HCT116 (cell line): ENCODE measurements around the gene SDE2. TPM values are rescaled to one million over a fixed set of nuclear protein-coding genes. Genes with fewer than 3 reads are reported as not detected.

ENCODE experiments used
- ATAC-seq: fragments of 200-7000 bp; cut with Tn5 transposase; 2 replicates; pipeline ENCODE4 v1.9.1; 2020; ENCODE audit warnings: mild to moderate bottlenecking, moderate library complexity
- BruUV-seq: library from RNA; stranded (reverse); fragments of 400-500 nt; replicated peaks from 2 replicates; lab custom pipeline; 2021; lab: Mats Ljungman, UMichigan
- CTCF ChIA-PET: fragments of 300-600 bp; sonication (Branson Sonifier 250); formaldehyde crosslinking; loops from one replicate; lab custom pipeline; 2021; ENCODE audit warnings: antibody characterized with exemption; lab: Charles Lee
- POLR2A ChIA-PET: fragments of 300-600, 350-600 bp; sonication (Branson Sonifier 250); formaldehyde crosslinking; loops from one replicate; lab custom pipeline; 2021; ENCODE audit warnings: antibody characterized with exemption; lab: Charles Lee
- RAD21 ChIA-PET, 2 experiments: fragments of 300-600 bp; sonication (Branson Sonifier 250); formaldehyde crosslinking; loops; one replicate each; lab custom pipeline; 2023; ENCODE audit warnings: low total read pairs in 2 of 2; ENCODE audit not compliant: uncharacterized antibody in 2 of 2, unreplicated experiment in 2 of 2, low non-redundant PET in 1 of 2; lab: Charles Lee
- DNase-seq: peaks from one replicate; pipeline ENCODE4 v3.0.0-alpha.2; 2010; ENCODE audit warnings: low read depth, low spot score
- H2AFZ ChIP-seq: fragments of 200-600 bp; shearing (Covaris generic), sonication (generic); 2 replicates; pipeline ENCODE4 v1.6.1; 2017; ENCODE audit warnings: low read depth, mixed run types, mixed read lengths, antibody characterized with exemption, low read length; ENCODE audit not compliant: poor library complexity, severe bottlenecking
- H3K27ac ChIP-seq: 2 replicates; pipeline ENCODE4 v1.5.1; 2012; ENCODE audit warnings: low read depth, low read length
- H3K27me3 ChIP-seq: fragments of 200-600 bp; sonication (generic); 2 replicates; pipeline ENCODE4 v1.6.1; 2016; ENCODE audit warnings: mixed run types, low read length, mixed read lengths; ENCODE audit not compliant: insufficient read depth
- H3K36me3 ChIP-seq, 2 experiments: fragments of 200-500 bp in 1 of 2; fragments of 200-600 bp in 1 of 2; sonication (Bioruptor generic) in 1 of 2; sonication (generic) in 1 of 2; 2 replicates each; pipeline versions ENCODE4 v1.5.1 to v1.6.1; 2014 to 2016; ENCODE audit warnings: low read length in 2 of 2, inconsistent platforms in 1 of 2, mixed read lengths in 1 of 2, mixed run types in 1 of 2; ENCODE audit not compliant: insufficient read depth in 2 of 2, control insufficient read depth in 1 of 2
- H3K4me1 ChIP-seq, 2 experiments: fragments of 200-600 bp in 1 of 2; sonication (generic) in 1 of 2; 2 replicates each; pipeline versions ENCODE4 v1.5.1 to v1.6.1; 2012 to 2017; ENCODE audit warnings: low read length in 2 of 2, inconsistent platforms in 1 of 2, mild to moderate bottlenecking in 1 of 2, mixed read lengths in 1 of 2, mixed run types in 1 of 2, moderate library complexity in 1 of 2; ENCODE audit not compliant: insufficient read depth in 2 of 2, control insufficient read depth in 1 of 2
- H3K4me2 ChIP-seq: fragments of 200-600 bp; sonication (generic); 2 replicates; pipeline ENCODE4 v1.6.1; 2017; ENCODE audit warnings: mixed run types, low read length, mixed read lengths
- H3K4me3 ChIP-seq, 2 experiments: fragments of 200-600 bp in 1 of 2; sonication (generic) in 1 of 2; replicated peaks in 1 of 2; 2 replicates each; pipeline ENCODE4 v1.5.1; 2011 to 2016; ENCODE audit warnings: low read length in 2 of 2, control low read depth in 1 of 2, low read depth in 1 of 2, mild to moderate bottlenecking in 1 of 2, mixed read lengths in 1 of 2, mixed run types in 1 of 2
- H3K79me2 ChIP-seq: fragments of 200-600 bp; sonication (generic); 2 replicates; pipeline ENCODE4 v1.6.1; 2017; ENCODE audit warnings: mild to moderate bottlenecking, mixed run types, low read length, moderate library complexity, mixed read lengths; ENCODE audit not compliant: insufficient read depth
- H3K9ac ChIP-seq: fragments of 200-600 bp; sonication (generic); 2 replicates; pipeline ENCODE4 v1.6.1; 2016; ENCODE audit warnings: low read length, mixed read lengths
- H3K9me2 ChIP-seq: fragments of 200-600 bp; sonication (generic), shearing (Covaris generic); 2 replicates; pipeline ENCODE4 v1.6.1; 2017; ENCODE audit warnings: mixed run types, mild to moderate bottlenecking, moderate library complexity; ENCODE audit not compliant: insufficient read depth
- H3K9me3 ChIP-seq, 2 experiments: fragments of 200-500 bp in 1 of 2; fragments of 200-600 bp in 1 of 2; sonication (Bioruptor generic) in 1 of 2; sonication (generic) in 1 of 2; 2 replicates each; pipeline ENCODE4 v1.6.1; 2014 to 2017; ENCODE audit warnings: low read length in 2 of 2, mixed read lengths in 2 of 2, inconsistent platforms in 1 of 2, low read depth in 1 of 2, mild to moderate bottlenecking in 1 of 2, mixed run types in 1 of 2, moderate library complexity in 1 of 2; ENCODE audit not compliant: control insufficient read depth in 1 of 2, insufficient read depth in 1 of 2
- H4K20me1 ChIP-seq: fragments of 200-600 bp; sonication (generic), shearing (Covaris generic); 2 replicates; pipeline ENCODE4 v1.6.1; 2017; ENCODE audit warnings: mixed run types, mild to moderate bottlenecking, moderate library complexity; ENCODE audit not compliant: insufficient read depth
- CEBPB ChIP-seq: IDR thresholded peaks from 2 replicates; pipeline ENCODE4 v1.6.1; 2012; ENCODE audit warnings: low read depth
- EGR1 ChIP-seq: IDR thresholded peaks from 2 replicates; pipeline ENCODE4 v1.6.1; 2012; ENCODE audit warnings: low read depth
- EZH2 ChIP-seq: fragments of 200-600 bp; sonication (generic); IDR thresholded peaks from 2 replicates; pipeline ENCODE4 v1.6.1; 2017; ENCODE audit warnings: antibody characterized with exemption, mixed run types
- EZH2phosphoT487 ChIP-seq: fragments of 200-600 bp; IDR thresholded peaks from 2 replicates; pipeline ENCODE4 v1.6.1; 2018; ENCODE audit warnings: antibody characterized with exemption, borderline replicate concordance
- JUND ChIP-seq: IDR thresholded peaks from 2 replicates; pipeline ENCODE4 v1.6.1; 2012
- POLR2AphosphoS5 ChIP-seq: IDR thresholded peaks from 2 replicates; pipeline ENCODE4 v1.6.1; 2011; ENCODE audit warnings: mild to moderate bottlenecking, low read depth, low read length, moderate library complexity
- RAD21 ChIP-seq: IDR thresholded peaks from 2 replicates; pipeline ENCODE4 v1.6.1; 2012; ENCODE audit warnings: low read depth, mild to moderate bottlenecking
- SP1 ChIP-seq: IDR thresholded peaks from 2 replicates; pipeline ENCODE4 v1.6.1; 2012; ENCODE audit warnings: low read depth
- SRF ChIP-seq: IDR thresholded peaks from 2 replicates; pipeline ENCODE4 v1.6.1; 2012; ENCODE audit warnings: low read depth
- TCF7L2 ChIP-seq: IDR thresholded peaks from 2 replicates; pipeline ENCODE4 v1.7.0; 2011; ENCODE audit warnings: borderline replicate concordance, inconsistent platforms; ENCODE audit not compliant: insufficient read depth, insufficient read length; ENCODE audit errors: extremely low read depth
- YY1 ChIP-seq: IDR thresholded peaks from 2 replicates; pipeline ENCODE4 v1.6.1; 2011; ENCODE audit warnings: low read length, low read depth, moderate library complexity, mild to moderate bottlenecking; ENCODE audit not compliant: insufficient replicate concordance; ENCODE audit errors: extremely low read depth
- ZFX ChIP-seq: fragments of 450-650 bp; IDR thresholded peaks from 2 replicates; pipeline ENCODE4 v1.6.1; 2017
- ZNF274 ChIP-seq: fragments of 200-500 bp; sonication (Bioruptor generic); IDR thresholded peaks from 2 replicates; pipeline ENCODE4 v1.6.1; 2014; ENCODE audit warnings: mild to moderate bottlenecking, low read depth, low read length, inconsistent platforms
- intact Hi-C: fragments of 100-400 bp; cut with micrococcal nuclease; formaldehyde crosslinking; loops from 2 replicates; pipeline ENCODE4 v1.10.0; 2022
- total RNA-seq: library from RNA; stranded (reverse); gene quantifications from one replicate; pipeline ENCODE4 v1.2.1, GENCODE V29; 2021; ENCODE audit not compliant: unreplicated experiment
- TF ChIP-seq, protein P1 (sequence below): IDR thresholded peaks from 2 replicates; pipeline ENCODE4 v1.6.1; 2012; ENCODE audit warnings: low read depth
- TF ChIP-seq, protein P2 (sequence below): IDR thresholded peaks from 2 replicates; pipeline ENCODE4 v1.6.1; 2012
- TF ChIP-seq, protein P3 (sequence below), 3 experiments: fragments of 200-600 bp in 1 of 3; sonication (generic) in 1 of 3; IDR thresholded peaks in 2 of 3; conservative IDR thresholded peaks in 1 of 3; 2 replicates each; pipeline ENCODE4 v1.5.1; 2012 to 2017; ENCODE audit warnings: low read depth in 2 of 3, low read length in 2 of 3, antibody characterized with exemption in 1 of 3, borderline replicate concordance in 1 of 3, control low read depth in 1 of 3, mild to moderate bottlenecking in 1 of 3, mixed read lengths in 1 of 3, mixed run types in 1 of 3, moderate library complexity in 1 of 3; ENCODE audit not compliant: insufficient read depth in 1 of 3

The SDE2 gene
- total RNA-seq, 1 experiment from 2014 or later: 22.5 TPM

DNA sequence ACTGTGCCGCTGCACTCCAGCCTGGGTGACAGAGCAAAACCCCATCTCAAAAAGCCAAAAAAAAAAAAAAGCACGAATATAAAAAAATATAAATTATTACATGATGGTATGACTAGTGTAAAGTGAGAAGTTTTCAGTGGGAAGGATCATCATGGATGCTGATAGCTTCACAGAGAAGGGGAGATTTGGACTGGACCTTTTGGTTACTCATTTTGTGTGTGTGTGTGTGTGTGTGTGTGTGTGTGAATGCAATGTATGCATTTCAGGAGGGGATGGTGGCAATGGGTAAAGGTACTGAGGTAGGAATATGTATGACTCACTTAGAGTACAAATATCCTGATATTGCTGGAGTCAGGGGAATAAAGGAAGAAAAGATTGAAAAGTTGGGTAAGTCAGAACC, 22.7 kb upstream of the SDE2 start (continued):
- TF ChIP-seq, protein P1, sequence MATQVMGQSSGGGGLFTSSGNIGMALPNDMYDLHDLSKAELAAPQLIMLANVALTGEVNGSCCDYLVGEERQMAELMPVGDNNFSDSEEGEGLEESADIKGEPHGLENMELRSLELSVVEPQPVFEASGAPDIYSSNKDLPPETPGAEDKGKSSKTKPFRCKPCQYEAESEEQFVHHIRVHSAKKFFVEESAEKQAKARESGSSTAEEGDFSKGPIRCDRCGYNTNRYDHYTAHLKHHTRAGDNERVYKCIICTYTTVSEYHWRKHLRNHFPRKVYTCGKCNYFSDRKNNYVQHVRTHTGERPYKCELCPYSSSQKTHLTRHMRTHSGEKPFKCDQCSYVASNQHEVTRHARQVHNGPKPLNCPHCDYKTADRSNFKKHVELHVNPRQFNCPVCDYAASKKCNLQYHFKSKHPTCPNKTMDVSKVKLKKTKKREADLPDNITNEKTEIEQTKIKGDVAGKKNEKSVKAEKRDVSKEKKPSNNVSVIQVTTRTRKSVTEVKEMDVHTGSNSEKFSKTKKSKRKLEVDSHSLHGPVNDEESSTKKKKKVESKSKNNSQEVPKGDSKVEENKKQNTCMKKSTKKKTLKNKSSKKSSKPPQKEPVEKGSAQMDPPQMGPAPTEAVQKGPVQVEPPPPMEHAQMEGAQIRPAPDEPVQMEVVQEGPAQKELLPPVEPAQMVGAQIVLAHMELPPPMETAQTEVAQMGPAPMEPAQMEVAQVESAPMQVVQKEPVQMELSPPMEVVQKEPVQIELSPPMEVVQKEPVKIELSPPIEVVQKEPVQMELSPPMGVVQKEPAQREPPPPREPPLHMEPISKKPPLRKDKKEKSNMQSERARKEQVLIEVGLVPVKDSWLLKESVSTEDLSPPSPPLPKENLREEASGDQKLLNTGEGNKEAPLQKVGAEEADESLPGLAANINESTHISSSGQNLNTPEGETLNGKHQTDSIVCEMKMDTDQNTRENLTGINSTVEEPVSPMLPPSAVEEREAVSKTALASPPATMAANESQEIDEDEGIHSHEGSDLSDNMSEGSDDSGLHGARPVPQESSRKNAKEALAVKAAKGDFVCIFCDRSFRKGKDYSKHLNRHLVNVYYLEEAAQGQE: no peak
- TF ChIP-seq, protein P2, sequence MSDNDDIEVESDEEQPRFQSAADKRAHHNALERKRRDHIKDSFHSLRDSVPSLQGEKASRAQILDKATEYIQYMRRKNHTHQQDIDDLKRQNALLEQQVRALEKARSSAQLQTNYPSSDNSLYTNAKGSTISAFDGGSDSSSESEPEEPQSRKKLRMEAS: no peak
- TF ChIP-seq POLR2AphosphoS5 (no peak), YY1 (no peak), EGR1 (no peak), JUND (no peak), SP1 (no peak), EZH2phosphoT487 (no peak)
- TF ChIP-seq, protein P3, sequence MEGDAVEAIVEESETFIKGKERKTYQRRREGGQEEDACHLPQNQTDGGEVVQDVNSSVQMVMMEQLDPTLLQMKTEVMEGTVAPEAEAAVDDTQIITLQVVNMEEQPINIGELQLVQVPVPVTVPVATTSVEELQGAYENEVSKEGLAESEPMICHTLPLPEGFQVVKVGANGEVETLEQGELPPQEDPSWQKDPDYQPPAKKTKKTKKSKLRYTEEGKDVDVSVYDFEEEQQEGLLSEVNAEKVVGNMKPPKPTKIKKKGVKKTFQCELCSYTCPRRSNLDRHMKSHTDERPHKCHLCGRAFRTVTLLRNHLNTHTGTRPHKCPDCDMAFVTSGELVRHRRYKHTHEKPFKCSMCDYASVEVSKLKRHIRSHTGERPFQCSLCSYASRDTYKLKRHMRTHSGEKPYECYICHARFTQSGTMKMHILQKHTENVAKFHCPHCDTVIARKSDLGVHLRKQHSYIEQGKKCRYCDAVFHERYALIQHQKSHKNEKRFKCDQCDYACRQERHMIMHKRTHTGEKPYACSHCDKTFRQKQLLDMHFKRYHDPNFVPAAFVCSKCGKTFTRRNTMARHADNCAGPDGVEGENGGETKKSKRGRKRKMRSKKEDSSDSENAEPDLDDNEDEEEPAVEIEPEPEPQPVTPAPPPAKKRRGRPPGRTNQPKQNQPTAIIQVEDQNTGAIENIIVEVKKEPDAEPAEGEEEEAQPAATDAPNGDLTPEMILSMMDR (IDR thresholded peaks at IDR 0.05 in 2 of 3, conservative IDR thresholded peaks at IDR 0.05 in 1 of 3; ENCODE audit: borderline replicate concordance in 1 of 3, insufficient read depth in 1 of 3, low read depth in 2 of 3, low read length in 2 of 3): no peak

DNA sequence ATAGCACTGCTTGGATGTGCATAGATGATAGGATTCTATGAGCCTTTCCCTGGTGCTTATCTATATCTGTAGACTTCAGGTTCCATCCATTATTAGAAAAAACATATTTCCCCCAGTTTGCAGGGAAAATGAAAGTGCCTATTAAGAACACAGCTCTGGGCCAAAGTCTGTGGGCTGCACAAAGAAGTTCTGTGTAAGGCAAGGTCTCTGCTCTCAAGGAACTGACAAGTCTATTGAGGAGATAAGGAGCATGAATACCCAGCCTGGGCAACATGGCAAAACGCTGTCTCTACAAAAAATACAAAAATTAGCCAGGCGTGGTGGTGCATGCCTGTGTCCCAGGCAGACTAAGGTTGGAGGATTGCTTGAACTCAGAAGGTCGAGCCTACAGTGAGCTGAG, 22.3 kb upstream of the SDE2 start:
- H3K4me3 ChIP-seq: no peak overlapping the region
- no peaks in the 10 kb centered on the region for H4K20me1 ChIP-seq
- POLR2A ChIA-PET: no interaction called here
- no peak overlapping the region for H3K27ac ChIP-seq
- CTCF ChIA-PET: no interaction called here
- H3K36me3 ChIP-seq: no peaks in the 10 kb centered on the region
- ATAC-seq (no peak), DNase-seq (no peak)
- H3K9me3 ChIP-seq: no peaks in the 10 kb centered on the region
- no peaks in the 10 kb centered on the region for H3K27me3 ChIP-seq
- no peak overlapping the region for H2AFZ ChIP-seq
- no peaks in the 10 kb centered on the region for H3K79me2 ChIP-seq
- RAD21 ChIA-PET: no interaction called here
- no peaks in the 10 kb centered on the region for H3K4me1 ChIP-seq
- no TSS peak for BruUV-seq
- intact Hi-C loops: no loop called here
- H3K4me2 ChIP-seq: no peak overlapping the region
- no peak overlapping the region for H3K9ac ChIP-seq
- no peaks in the 10 kb centered on the region for H3K9me2 ChIP-seq
- no peak for TF ChIP-seq ZNF274
- no peak for TF ChIP-seq RAD21
- TF ChIP-seq EZH2: no peak
- TF ChIP-seq SRF: no peak
- no peak for TF ChIP-seq YY1
- TF ChIP-seq CEBPB: no peak
- TF ChIP-seq, protein P1: no peak
- TF ChIP-seq, protein P2: no peak
- TF ChIP-seq EZH2phosphoT487: no peak
- no peak for TF ChIP-seq TCF7L2
- TF ChIP-seq ZFX: no peak
